ENCODE measurements around the gene DIPK2A. TPM values are rescaled to one million over a fixed set of nuclear protein-coding genes. Genes with fewer than 3 reads are reported as not detected.
A peak's percentile ranks its signal among the peaks of the same experiment; 100 is the strongest.

The DIPK2A gene
- total and polyA plus RNA-seq, 2 experiments from 2014 or later, result 19.0 to 38.5 TPM

DNA sequence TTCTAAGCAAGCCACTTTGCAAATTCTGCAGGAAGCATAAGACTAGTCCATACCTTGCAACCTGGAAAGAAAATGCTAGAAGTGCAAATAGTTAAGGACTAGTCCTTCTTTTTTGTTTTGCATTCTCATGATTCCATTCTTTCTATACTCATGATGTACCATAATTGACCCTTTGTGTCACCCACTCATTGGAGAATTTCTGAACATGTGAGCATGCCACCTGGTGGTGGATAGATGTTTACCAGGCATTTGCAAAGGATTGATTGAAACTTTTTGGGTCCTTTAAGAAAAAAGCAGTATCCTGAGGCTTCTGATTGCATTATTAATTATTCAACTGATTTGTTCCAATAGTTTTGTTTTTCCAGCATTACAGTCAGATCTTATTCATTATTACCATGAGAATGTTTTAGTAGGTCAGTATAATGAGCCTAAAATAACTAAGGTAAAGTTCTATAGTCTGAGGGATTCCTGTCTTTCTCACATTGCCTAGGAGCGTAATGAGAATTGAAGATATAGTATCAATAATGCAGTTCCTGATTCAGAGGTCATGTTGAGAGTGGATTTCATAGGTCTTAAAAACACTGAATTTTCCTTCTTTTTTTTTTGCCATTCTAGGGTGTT is 20.2 kb upstream of the DIPK2A start:
- ATAC-seq, result no peak
- Histone ChIP-seq H3K36me3 (ENCODE audit: insufficient read depth) (no peaks in the 10 kb centered on the region), H3K9me2 (ENCODE audit: insufficient read depth) (no peaks in the 10 kb centered on the region), H3K4me3 (no peak overlapping the region), H3K27ac (ENCODE audit: low read depth) (no peak overlapping the region), H3F3A (replicated peaks; ENCODE audit: low read depth) (no peaks in the 10 kb centered on the region), H3K79me2 (replicated peaks; ENCODE audit: insufficient read depth) (no peaks in the 10 kb centered on the region), H4K20me1 (replicated peaks; ENCODE audit: insufficient read depth) (no peaks in the 10 kb centered on the region), H2AFZ (no peak overlapping the region), H3K4me2 (no peak overlapping the region), H3K27me3 (ENCODE audit: insufficient read depth) (no peaks in the 10 kb centered on the region), H3K4me1 (ENCODE audit: insufficient read depth) (no peaks in the 10 kb centered on the region)
- H3K36me3 Mint-ChIP-seq (ENCODE audit: low read depth), result no peaks in the 10 kb centered on the region
- no peaks in the 10 kb centered on the region for H3K9me3 Mint-ChIP-seq
- peaks cover 2% of the 10 kb centered on the region for H3K27me3 Mint-ChIP-seq (ENCODE audit: insufficient read depth, low read depth, poor library complexity)
- H3K4me3 Mint-ChIP-seq, result no peak overlapping the region
- H3K4me1 Mint-ChIP-seq, result no peaks in the 10 kb centered on the region
- TF ChIP-seq ETS1 (IDR thresholded peaks at IDR 0.05), result no peak
- TF ChIP-seq, protein P1, sequence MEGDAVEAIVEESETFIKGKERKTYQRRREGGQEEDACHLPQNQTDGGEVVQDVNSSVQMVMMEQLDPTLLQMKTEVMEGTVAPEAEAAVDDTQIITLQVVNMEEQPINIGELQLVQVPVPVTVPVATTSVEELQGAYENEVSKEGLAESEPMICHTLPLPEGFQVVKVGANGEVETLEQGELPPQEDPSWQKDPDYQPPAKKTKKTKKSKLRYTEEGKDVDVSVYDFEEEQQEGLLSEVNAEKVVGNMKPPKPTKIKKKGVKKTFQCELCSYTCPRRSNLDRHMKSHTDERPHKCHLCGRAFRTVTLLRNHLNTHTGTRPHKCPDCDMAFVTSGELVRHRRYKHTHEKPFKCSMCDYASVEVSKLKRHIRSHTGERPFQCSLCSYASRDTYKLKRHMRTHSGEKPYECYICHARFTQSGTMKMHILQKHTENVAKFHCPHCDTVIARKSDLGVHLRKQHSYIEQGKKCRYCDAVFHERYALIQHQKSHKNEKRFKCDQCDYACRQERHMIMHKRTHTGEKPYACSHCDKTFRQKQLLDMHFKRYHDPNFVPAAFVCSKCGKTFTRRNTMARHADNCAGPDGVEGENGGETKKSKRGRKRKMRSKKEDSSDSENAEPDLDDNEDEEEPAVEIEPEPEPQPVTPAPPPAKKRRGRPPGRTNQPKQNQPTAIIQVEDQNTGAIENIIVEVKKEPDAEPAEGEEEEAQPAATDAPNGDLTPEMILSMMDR (conservative IDR thresholded peaks at IDR 0.05; ENCODE audit: low read depth in 2 of 2), result peak; percentile 79 to 86
- peak; percentile 69 for DNase-seq (ENCODE audit: low spot score)
- no peak overlapping the region for H3K27ac Mint-ChIP-seq

GRCh38 chr3:143952569-143953072 is 19.0 kb upstream of the DIPK2A start:
- DNase-seq (ENCODE audit: low spot score) (peak; percentile 20), ATAC-seq (no peak)
- H4K20me1 ChIP-seq (replicated peaks; ENCODE audit: insufficient read depth), result no peaks in the 10 kb centered on the region
- H3K27ac Mint-ChIP-seq, result no peak overlapping the region
- H3K4me1 ChIP-seq (ENCODE audit: insufficient read depth), result no peaks in the 10 kb centered on the region
- H3K27ac ChIP-seq (ENCODE audit: low read depth), result no peak overlapping the region
- H3K79me2 ChIP-seq (replicated peaks; ENCODE audit: insufficient read depth), result no peaks in the 10 kb centered on the region
- no peak overlapping the region for H3K4me3 Mint-ChIP-seq
- H3K4me3 ChIP-seq, result no peak overlapping the region
- no peak overlapping the region for H2AFZ ChIP-seq
- no peaks in the 10 kb centered on the region for H3F3A ChIP-seq (replicated peaks; ENCODE audit: low read depth)
- no peaks in the 10 kb centered on the region for H3K27me3 ChIP-seq (ENCODE audit: insufficient read depth)
- no peaks in the 10 kb centered on the region for H3K36me3 Mint-ChIP-seq (ENCODE audit: low read depth)
- no peaks in the 10 kb centered on the region for H3K9me2 ChIP-seq (ENCODE audit: insufficient read depth)
- no peak overlapping the region for H3K4me2 ChIP-seq
- peaks cover 2% of the 10 kb centered on the region for H3K27me3 Mint-ChIP-seq (ENCODE audit: insufficient read depth, low read depth, poor library complexity)
- no peaks in the 10 kb centered on the region for H3K4me1 Mint-ChIP-seq
- no peaks in the 10 kb centered on the region for H3K36me3 ChIP-seq (ENCODE audit: insufficient read depth)
- no peaks in the 10 kb centered on the region for H3K9me3 Mint-ChIP-seq
- TF ChIP-seq REST (IDR thresholded peaks at IDR 0.05; ENCODE audit: unreplicated experiment) (no peak), ZNF114 (CRISPR knock-in tag; IDR thresholded peaks at IDR 0.05) (no peak), POLR2AphosphoS5 (IDR thresholded peaks at IDR 0.05; ENCODE audit: low read depth) (no peak), CREB1 (CRISPR knock-in tag; IDR thresholded peaks at IDR 0.05; ENCODE audit: low read depth) (no peak), ZNF331 (CRISPR knock-in tag; IDR thresholded peaks at IDR 0.05; ENCODE audit: low read depth) (no peak), ETS1 (IDR thresholded peaks at IDR 0.05) (no peak), EZH2 (IDR thresholded peaks at IDR 0.05; ENCODE audit: low read depth, unreplicated experiment) (no peak), STAT1 (IDR thresholded peaks at IDR 0.05; ENCODE audit: unreplicated experiment) (no peak)
- TF ChIP-seq, protein P1 (conservative IDR thresholded peaks at IDR 0.05; ENCODE audit: low read depth in 2 of 2), result no peak; a peak in 1 of 4 replicates
